AG09309 (cell line): ENCODE results near the gene BANK1.
A peak's percentile ranks its signal among the peaks of the same experiment; 100 is the strongest.

Experiments
- DNase-seq: peaks from one replicate; pipeline ENCODE4 v3.0.0-alpha.2; 2010; ENCODE audit warnings: low read depth
- H3K4me3 ChIP-seq: 2 replicates; pipeline ENCODE4 v1.5.1; 2011; ENCODE audit warnings: mild to moderate bottlenecking, low read depth, low read length, moderate library complexity; ENCODE audit not compliant: control insufficient read depth
- CTCF ChIP-seq: IDR thresholded peaks from 2 replicates; pipeline ENCODE4 v1.5.1; 2011; ENCODE audit warnings: mild to moderate bottlenecking, low read depth, low read length, inconsistent platforms; ENCODE audit not compliant: insufficient read depth, control insufficient read depth; ENCODE audit errors: missing control alignments

BANK1 gene

GRCh38 chr4:102036619-102037376 is 246.3 kb downstream of the BANK1 start:
- TF ChIP-seq CTCF: no peak
- no peak overlapping the region for H3K4me3 ChIP-seq
- no peak for DNase-seq

- no peak for TF ChIP-seq CTCF
- DNase-seq: no peak
- H3K4me3 ChIP-seq: no peak overlapping the region
These were observed 247.0 kb downstream of the BANK1 start for GRCh38 chr4:102037566-102037965.

GRCh38 chr4:102042871-102043802 is 252.6 kb downstream of the BANK1 start:
- peak; percentile 25 for DNase-seq
- no peak for TF ChIP-seq CTCF
- H3K4me3 ChIP-seq: no peak overlapping the region

GRCh38 chr4:102047616-102048015 is 257.1 kb downstream of the BANK1 start:
- no peak for DNase-seq
- no peak for TF ChIP-seq CTCF
- no peak overlapping the region for H3K4me3 ChIP-seq

GRCh38 chr4:102055805-102056204 is 265.3 kb downstream of the BANK1 start:
- TF ChIP-seq CTCF: no peak
- DNase-seq: no peak
- no peak overlapping the region for H3K4me3 ChIP-seq

- DNase-seq: no peak
- no peak for TF ChIP-seq CTCF
- H3K4me3 ChIP-seq: no peak overlapping the region
These were observed 266.6 kb downstream of the BANK1 start for GRCh38 chr4:102057122-102057521.
